HepG2 (cell line): ENCODE data around the gene FAM174C. TPM values are rescaled to one million over a fixed set of nuclear protein-coding genes. Genes with fewer than 3 reads are reported as not detected.

Experiments
- CBFB ChIP-seq: sonication (generic); formaldehyde crosslinking; IDR thresholded peaks from 2 replicates; pipeline ENCODE4 v1.4.0; 2020; ENCODE audit warnings: missing genetic modification reagents
- ELF1 ChIP-seq: sonication (generic); formaldehyde crosslinking; IDR thresholded peaks from 2 replicates; pipeline ENCODE4 v1.4.0; 2020; ENCODE audit warnings: missing genetic modification reagents
- FOXM1 ChIP-seq: sonication (generic); formaldehyde crosslinking; IDR thresholded peaks from 2 replicates; pipeline ENCODE4 v1.5.0; 2020; ENCODE audit warnings: missing genetic modification reagents
- GABPA ChIP-seq, 2 experiments: IDR thresholded peaks; 2 replicates each; pipeline ENCODE4 v1.6.1; 2011 to 2016; ENCODE audit warnings: low read depth in 2 of 2, low read length in 1 of 2, missing biosample characterization in 1 of 2, missing genetic modification characterization in 1 of 2
- HMGA1 ChIP-seq: sonication (generic); formaldehyde crosslinking; conservative IDR thresholded peaks from 2 replicates; pipeline ENCODE4 v1.4.0; 2020; ENCODE audit warnings: missing genetic modification reagents
- KAT8 ChIP-seq: IDR thresholded peaks from 2 replicates; pipeline ENCODE4 v1.6.1; 2016; ENCODE audit warnings: missing genetic modification reagents, missing compliant biosample characterization
- MXD4 ChIP-seq: IDR thresholded peaks from 2 replicates; pipeline ENCODE4 v1.6.1; 2016; ENCODE audit warnings: mild to moderate bottlenecking, missing biosample characterization, missing genetic modification reagents
- PAWR ChIP-seq: sonication (generic); formaldehyde crosslinking; IDR thresholded peaks from 2 replicates; pipeline ENCODE4 v1.4.0; 2020; ENCODE audit warnings: missing genetic modification reagents, mild to moderate bottlenecking, borderline replicate concordance
- RARG ChIP-seq: sonication (generic); formaldehyde crosslinking; IDR thresholded peaks from 2 replicates; pipeline ENCODE4 v1.4.0; 2020; ENCODE audit warnings: low read depth, mild to moderate bottlenecking, missing genetic modification reagents
- RNF219 ChIP-seq: sonication (generic); formaldehyde crosslinking; IDR thresholded peaks from 2 replicates; pipeline ENCODE4 v1.5.0; 2020; ENCODE audit warnings: mild to moderate bottlenecking, missing genetic modification reagents
- SAFB2 ChIP-seq: sonication (generic); formaldehyde crosslinking; IDR thresholded peaks from 2 replicates; pipeline ENCODE4 v1.5.1; 2020; ENCODE audit warnings: missing genetic modification reagents, low read depth, mild to moderate bottlenecking, borderline replicate concordance
- SIX1 ChIP-seq: sonication (generic); formaldehyde crosslinking; IDR thresholded peaks from 2 replicates; pipeline ENCODE4 v1.4.0; 2020; ENCODE audit warnings: missing genetic modification reagents, borderline replicate concordance
- SP1 ChIP-seq, 2 experiments: fragments of 450-650 bp in 1 of 2; sonication (generic) in 1 of 2; formaldehyde crosslinking in 1 of 2; IDR thresholded peaks; 2 replicates each; pipeline versions ENCODE4 v1.4.0 to v1.6.1; 2016 to 2020; ENCODE audit warnings: missing genetic modification reagents in 1 of 2
- SRSF9 ChIP-seq: fragments of 200-400 bp; formaldehyde crosslinking; IDR thresholded peaks from 2 replicates; pipeline ENCODE4 v1.6.1; 2018; ENCODE audit warnings: borderline replicate concordance, mild to moderate bottlenecking, low read depth, low read length; ENCODE audit not compliant: insufficient read depth, poor library complexity, severe bottlenecking
- TEF ChIP-seq: sonication (generic); formaldehyde crosslinking; IDR thresholded peaks from 2 replicates; pipeline ENCODE4 v1.5.0; 2020; ENCODE audit warnings: missing genetic modification reagents
- WIZ ChIP-seq: sonication (generic); formaldehyde crosslinking; IDR thresholded peaks from 2 replicates; pipeline ENCODE4 v1.5.1; 2020; ENCODE audit warnings: mild to moderate bottlenecking, missing genetic modification reagents
- ZEB1 ChIP-seq: IDR thresholded peaks from 2 replicates; pipeline ENCODE4 v1.6.1; 2012; ENCODE audit warnings: mild to moderate bottlenecking, low read depth, inconsistent platforms; ENCODE audit not compliant: insufficient replicate concordance
- ZFP36L1 ChIP-seq: sonication (generic); formaldehyde crosslinking; IDR thresholded peaks from 2 replicates; pipeline ENCODE4 v1.8.0; 2022; ENCODE audit warnings: mild to moderate bottlenecking, missing genetic modification reagents, moderate library complexity
- ZNF382 ChIP-seq: sonication (generic); formaldehyde crosslinking; IDR thresholded peaks from 2 replicates; pipeline ENCODE4 v1.5.0; 2020; ENCODE audit warnings: missing genetic modification reagents, mild to moderate bottlenecking, borderline replicate concordance
- ZNF431 ChIP-seq: sonication (generic); formaldehyde crosslinking; IDR thresholded peaks from 2 replicates; pipeline ENCODE4 v1.9.0; 2022; ENCODE audit warnings: missing genetic modification reagents, low read depth, mild to moderate bottlenecking, borderline replicate concordance
- ZNF546 ChIP-seq: sonication (generic); formaldehyde crosslinking; conservative IDR thresholded peaks from 2 replicates; pipeline ENCODE4 v1.8.1; 2023; ENCODE audit warnings: mild to moderate bottlenecking, missing genetic modification reagents
- ZNF556 ChIP-seq: sonication (generic); formaldehyde crosslinking; IDR thresholded peaks from 2 replicates; pipeline ENCODE4 v1.4.0; 2020; ENCODE audit warnings: mild to moderate bottlenecking, missing genetic modification reagents, borderline replicate concordance
- ZNF800 ChIP-seq: sonication (generic); formaldehyde crosslinking; IDR thresholded peaks from 2 replicates; pipeline ENCODE4 v1.4.0; 2020; ENCODE audit warnings: missing genetic modification reagents
- ZNF883 ChIP-seq: sonication (generic); formaldehyde crosslinking; IDR thresholded peaks from 2 replicates; pipeline ENCODE4 v1.5.1; 2020; ENCODE audit warnings: mild to moderate bottlenecking, missing genetic modification reagents; ENCODE audit errors: not compliant biosample characterization
- polyA plus RNA-seq, 8 experiments: library from polyadenylated mRNA; depleted of rRNA in 3 of 8; stranded (reverse) in 7 of 8; unstranded in 1 of 8; fragments of >200 nt; fragmentation: Illumina TruSeq in 4 of 8; extraction: Trizol in 4 of 8; gene quantifications; 2 replicates each; pipeline versions ENCODE4 v1.2.1 to v1.2.3, GENCODE V29; 2011 to 2016; ENCODE audit warnings: low read depth in 4 of 8, missing spikeins in 1 of 8, mixed read lengths in 1 of 8; ENCODE audit not compliant: insufficient read depth in 1 of 8
- total RNA-seq, 5 experiments: library from RNA; depleted of rRNA; stranded (reverse); fragments of >200 nt; fragmentation: Illumina TruSeq; extraction: Trizol; gene quantifications; 2 replicates each; pipeline ENCODE4 v1.2.3, GENCODE V29; 2016; ENCODE audit warnings: low read depth in 1 of 5

The FAM174C gene
- total and polyA plus RNA-seq, 2 of the 13 experiments (the other 11 are each of a cell fraction or from before 2014, with no cell fraction given), result 19.5 to 31.3 TPM

- TF ChIP-seq SP1 (IDR thresholded peaks at IDR 0.05) (no peak), SP1 (CRISPR knock-in tag; IDR thresholded peaks at IDR 0.05) (no peak), RARG (CRISPR knock-in tag) (no peak), TEF (CRISPR knock-in tag) (no peak), ZNF883 (CRISPR knock-in tag) (no peak), WIZ (no peak), ZEB1 (no peak), ZFP36L1 (CRISPR knock-in tag) (no peak), ZNF800 (CRISPR knock-in tag) (no peak), GABPA (IDR thresholded peaks at IDR 0.05; ENCODE audit: low read depth, low read length) (no peak), GABPA (CRISPR knock-in tag; IDR thresholded peaks at IDR 0.05; ENCODE audit: low read depth) (peak; percentile 53), MXD4 (CRISPR knock-in tag) (no peak), SAFB2 (CRISPR knock-in tag) (no peak), ZNF546 (0 out of 2 replicates have a peak, but pooled peaks have one; percentile 16), ZNF431 (CRISPR knock-in tag) (0 out of 2 replicates have a peak, but pooled peaks have one; percentile 13), HMGA1 (CRISPR knock-in tag) (no peak), FOXM1 (CRISPR knock-in tag) (no peak), ZNF382 (CRISPR knock-in tag) (no peak), PAWR (no peak), SIX1 (CRISPR knock-in tag) (no peak), CBFB (CRISPR knock-in tag) (no peak; the same call in 1 of the 2 replicates), ZNF556 (CRISPR knock-in tag) (0 out of 2 replicates have a peak, but pooled peaks have one; percentile 6), RNF219 (CRISPR knock-in tag) (no peak), KAT8 (no peak), ELF1 (CRISPR knock-in tag) (peak; percentile 65; the same call in 1 of the 2 replicates), SRSF9 (no peak)
Observed at GRCh38 chr19:1252221-1252820, 23.0 kb upstream of the FAM174C start (continued).
